HCT116 (cell line): ENCODE measurements around the gene CFAP99. TPM values are rescaled to one million over a fixed set of nuclear protein-coding genes. Genes with fewer than 3 reads are reported as not detected.
A peak's percentile ranks its signal among the peaks of the same experiment; 100 is the strongest.

Experiments used
- ATAC-seq: fragments of 200-7000 bp; cut with Tn5 transposase; 2 replicates; pipeline ENCODE4 v1.9.1; 2020; ENCODE audit warnings: mild to moderate bottlenecking, moderate library complexity
- BruUV-seq: library from RNA; stranded (reverse); fragments of 400-500 nt; replicated peaks from 2 replicates; lab custom pipeline; 2021; lab: Mats Ljungman, UMichigan
- CTCF ChIA-PET: fragments of 300-600 bp; sonication (Branson Sonifier 250); formaldehyde crosslinking; loops from one replicate; lab custom pipeline; 2021; ENCODE audit warnings: antibody characterized with exemption; lab: Charles Lee
- POLR2A ChIA-PET: fragments of 300-600, 350-600 bp; sonication (Branson Sonifier 250); formaldehyde crosslinking; loops from one replicate; lab custom pipeline; 2021; ENCODE audit warnings: antibody characterized with exemption; lab: Charles Lee
- RAD21 ChIA-PET, 2 experiments: fragments of 300-600 bp; sonication (Branson Sonifier 250); formaldehyde crosslinking; loops; one replicate each; lab custom pipeline; 2023; ENCODE audit warnings: low total read pairs in 2 of 2; ENCODE audit not compliant: uncharacterized antibody in 2 of 2, unreplicated experiment in 2 of 2, low non-redundant PET in 1 of 2; lab: Charles Lee
- DNase-seq: peaks from one replicate; pipeline ENCODE4 v3.0.0-alpha.2; 2010; ENCODE audit warnings: low read depth, low spot score
- H2AFZ ChIP-seq: fragments of 200-600 bp; shearing (Covaris generic), sonication (generic); 2 replicates; pipeline ENCODE4 v1.6.1; 2017; ENCODE audit warnings: low read depth, mixed run types, mixed read lengths, antibody characterized with exemption, low read length; ENCODE audit not compliant: poor library complexity, severe bottlenecking
- H3K27ac ChIP-seq: 2 replicates; pipeline ENCODE4 v1.5.1; 2012; ENCODE audit warnings: low read depth, low read length
- H3K27me3 ChIP-seq: fragments of 200-600 bp; sonication (generic); 2 replicates; pipeline ENCODE4 v1.6.1; 2016; ENCODE audit warnings: mixed run types, low read length, mixed read lengths; ENCODE audit not compliant: insufficient read depth
- H3K36me3 ChIP-seq, 2 experiments: fragments of 200-500 bp in 1 of 2; fragments of 200-600 bp in 1 of 2; sonication (Bioruptor generic) in 1 of 2; sonication (generic) in 1 of 2; 2 replicates each; pipeline versions ENCODE4 v1.5.1 to v1.6.1; 2014 to 2016; ENCODE audit warnings: low read length in 2 of 2, inconsistent platforms in 1 of 2, mixed read lengths in 1 of 2, mixed run types in 1 of 2; ENCODE audit not compliant: insufficient read depth in 2 of 2, control insufficient read depth in 1 of 2
- H3K4me1 ChIP-seq, 2 experiments: fragments of 200-600 bp in 1 of 2; sonication (generic) in 1 of 2; 2 replicates each; pipeline versions ENCODE4 v1.5.1 to v1.6.1; 2012 to 2017; ENCODE audit warnings: low read length in 2 of 2, inconsistent platforms in 1 of 2, mild to moderate bottlenecking in 1 of 2, mixed read lengths in 1 of 2, mixed run types in 1 of 2, moderate library complexity in 1 of 2; ENCODE audit not compliant: insufficient read depth in 2 of 2, control insufficient read depth in 1 of 2
- H3K4me2 ChIP-seq: fragments of 200-600 bp; sonication (generic); 2 replicates; pipeline ENCODE4 v1.6.1; 2017; ENCODE audit warnings: mixed run types, low read length, mixed read lengths
- H3K4me3 ChIP-seq, 2 experiments: fragments of 200-600 bp in 1 of 2; sonication (generic) in 1 of 2; replicated peaks in 1 of 2; 2 replicates each; pipeline ENCODE4 v1.5.1; 2011 to 2016; ENCODE audit warnings: low read length in 2 of 2, control low read depth in 1 of 2, low read depth in 1 of 2, mild to moderate bottlenecking in 1 of 2, mixed read lengths in 1 of 2, mixed run types in 1 of 2
- H3K79me2 ChIP-seq: fragments of 200-600 bp; sonication (generic); 2 replicates; pipeline ENCODE4 v1.6.1; 2017; ENCODE audit warnings: mild to moderate bottlenecking, mixed run types, low read length, moderate library complexity, mixed read lengths; ENCODE audit not compliant: insufficient read depth
- H3K9ac ChIP-seq: fragments of 200-600 bp; sonication (generic); 2 replicates; pipeline ENCODE4 v1.6.1; 2016; ENCODE audit warnings: low read length, mixed read lengths
- H3K9me2 ChIP-seq: fragments of 200-600 bp; sonication (generic), shearing (Covaris generic); 2 replicates; pipeline ENCODE4 v1.6.1; 2017; ENCODE audit warnings: mixed run types, mild to moderate bottlenecking, moderate library complexity; ENCODE audit not compliant: insufficient read depth
- H3K9me3 ChIP-seq, 2 experiments: fragments of 200-500 bp in 1 of 2; fragments of 200-600 bp in 1 of 2; sonication (Bioruptor generic) in 1 of 2; sonication (generic) in 1 of 2; 2 replicates each; pipeline ENCODE4 v1.6.1; 2014 to 2017; ENCODE audit warnings: low read length in 2 of 2, mixed read lengths in 2 of 2, inconsistent platforms in 1 of 2, low read depth in 1 of 2, mild to moderate bottlenecking in 1 of 2, mixed run types in 1 of 2, moderate library complexity in 1 of 2; ENCODE audit not compliant: control insufficient read depth in 1 of 2, insufficient read depth in 1 of 2
- H4K20me1 ChIP-seq: fragments of 200-600 bp; sonication (generic), shearing (Covaris generic); 2 replicates; pipeline ENCODE4 v1.6.1; 2017; ENCODE audit warnings: mixed run types, mild to moderate bottlenecking, moderate library complexity; ENCODE audit not compliant: insufficient read depth
- ATF3 ChIP-seq: IDR thresholded peaks from 2 replicates; pipeline ENCODE4 v1.6.1; 2012
- CBX3 ChIP-seq: IDR thresholded peaks from 2 replicates; pipeline ENCODE4 v1.6.1; 2012; ENCODE audit warnings: low read depth
- CTCF ChIP-seq, 3 experiments: fragments of 200-600 bp in 1 of 3; sonication (generic) in 1 of 3; IDR thresholded peaks in 2 of 3; conservative IDR thresholded peaks in 1 of 3; 2 replicates each; pipeline ENCODE4 v1.5.1; 2012 to 2017; ENCODE audit warnings: low read depth in 2 of 3, low read length in 2 of 3, antibody characterized with exemption in 1 of 3, borderline replicate concordance in 1 of 3, control low read depth in 1 of 3, mild to moderate bottlenecking in 1 of 3, mixed read lengths in 1 of 3, mixed run types in 1 of 3, moderate library complexity in 1 of 3; ENCODE audit not compliant: insufficient read depth in 1 of 3
- ELF1 ChIP-seq: IDR thresholded peaks from 2 replicates; pipeline ENCODE4 v1.6.1; 2012; ENCODE audit warnings: low read depth, borderline replicate concordance
- RAD21 ChIP-seq: IDR thresholded peaks from 2 replicates; pipeline ENCODE4 v1.6.1; 2012; ENCODE audit warnings: low read depth, mild to moderate bottlenecking
- SP1 ChIP-seq: IDR thresholded peaks from 2 replicates; pipeline ENCODE4 v1.6.1; 2012; ENCODE audit warnings: low read depth
- SRF ChIP-seq: IDR thresholded peaks from 2 replicates; pipeline ENCODE4 v1.6.1; 2012; ENCODE audit warnings: low read depth
- TCF7L2 ChIP-seq: IDR thresholded peaks from 2 replicates; pipeline ENCODE4 v1.7.0; 2011; ENCODE audit warnings: borderline replicate concordance, inconsistent platforms; ENCODE audit not compliant: insufficient read depth, insufficient read length; ENCODE audit errors: extremely low read depth
- YY1 ChIP-seq: IDR thresholded peaks from 2 replicates; pipeline ENCODE4 v1.6.1; 2011; ENCODE audit warnings: low read length, low read depth, moderate library complexity, mild to moderate bottlenecking; ENCODE audit not compliant: insufficient replicate concordance; ENCODE audit errors: extremely low read depth
- ZBTB33 ChIP-seq: IDR thresholded peaks from 2 replicates; pipeline ENCODE4 v1.6.1; 2011; ENCODE audit warnings: mild to moderate bottlenecking, low read length, moderate library complexity; ENCODE audit not compliant: insufficient replicate concordance; ENCODE audit errors: extremely low read depth
- ZNF274 ChIP-seq: fragments of 200-500 bp; sonication (Bioruptor generic); IDR thresholded peaks from 2 replicates; pipeline ENCODE4 v1.6.1; 2014; ENCODE audit warnings: mild to moderate bottlenecking, low read depth, low read length, inconsistent platforms
- intact Hi-C: fragments of 100-400 bp; cut with micrococcal nuclease; formaldehyde crosslinking; loops from 2 replicates; pipeline ENCODE4 v1.10.0; 2022
- total RNA-seq: library from RNA; stranded (reverse); gene quantifications from one replicate; pipeline ENCODE4 v1.2.1, GENCODE V29; 2021; ENCODE audit not compliant: unreplicated experiment

CFAP99 gene
- total RNA-seq, 1 experiment from 2014 or later = 0.42 TPM

- intact Hi-C loops = no loop called here
- BruUV-seq = no TSS peak
- H3K4me2 ChIP-seq = no peak overlapping the region
- H3K4me1 ChIP-seq = peaks cover 0 to under 1% of the 10 kb centered on the region in 2 experiments; a peak in 2 of 4 replicates
- H3K27ac ChIP-seq = no peak overlapping the region
- H3K4me3 ChIP-seq = no peak overlapping the region
- H4K20me1 ChIP-seq = no peaks in the 10 kb centered on the region
- no peaks in the 10 kb centered on the region for H3K9me3 ChIP-seq
- H3K9ac ChIP-seq = no peak overlapping the region
- no peaks in the 10 kb centered on the region for H3K27me3 ChIP-seq
- ChIA-PET CTCF (no interaction called here), POLR2A (no interaction called here), RAD21 (no interaction called here)
- TF ChIP-seq CTCF (IDR thresholded peaks at IDR 0.05 in 2 of 3, conservative IDR thresholded peaks at IDR 0.05 in 1 of 3; ENCODE audit: borderline replicate concordance in 1 of 3, insufficient read depth in 1 of 3, low read depth in 2 of 3, low read length in 2 of 3) = peak; percentile 10 to 25 (median 12); a peak in 2 of 6 replicates
- TF ChIP-seq ELF1 = no peak
- peak; percentile 51; the same call in 1 of the 2 replicates for TF ChIP-seq RAD21
- H3K9me2 ChIP-seq = no peaks in the 10 kb centered on the region
- DNase-seq (no peak), ATAC-seq (peak; percentile 67)
- no peaks in the 10 kb centered on the region for H3K36me3 ChIP-seq
- no peak overlapping the region for H2AFZ ChIP-seq
- H3K79me2 ChIP-seq = no peaks in the 10 kb centered on the region
These were observed 17.5 kb downstream of the CFAP99 start for GRCh38 chr4:2436301-2436700.

GRCh38 chr4:2436761-2437474 is 18.2 kb downstream of the CFAP99 start:
- no peak overlapping the region for H2AFZ ChIP-seq
- ChIA-PET POLR2A (no interaction called here), CTCF (no interaction called here), RAD21 (no interaction called here)
- H3K36me3 ChIP-seq = no peaks in the 10 kb centered on the region
- H3K27me3 ChIP-seq = no peaks in the 10 kb centered on the region
- BruUV-seq = no TSS peak
- H4K20me1 ChIP-seq = no peaks in the 10 kb centered on the region
- H3K4me1 ChIP-seq = peaks cover 2 to 7% of the 10 kb centered on the region in 2 experiments; a peak in 3 of 4 replicates
- no peaks in the 10 kb centered on the region for H3K79me2 ChIP-seq
- no peak for ATAC-seq
- H3K4me3 ChIP-seq = no peak overlapping the region
- H3K9ac ChIP-seq = no peak overlapping the region
- intact Hi-C loops = no loop called here
- no peak for TF ChIP-seq ZBTB33
- TF ChIP-seq YY1 = no peak
- TF ChIP-seq SP1 = no peak
- TF ChIP-seq ZNF274 = no peak
- TF ChIP-seq SRF = no peak
- no peak for TF ChIP-seq CBX3
- no peak for TF ChIP-seq ATF3
- TF ChIP-seq TCF7L2 = no peak
- H3K27ac ChIP-seq = no peak overlapping the region
- H3K9me2 ChIP-seq = no peaks in the 10 kb centered on the region
- no peak overlapping the region for H3K4me2 ChIP-seq
- H3K9me3 ChIP-seq = no peaks in the 10 kb centered on the region
- no peak for DNase-seq
